ENCODE data around the gene SERPINB2. TPM values are rescaled to one million over a fixed set of nuclear protein-coding genes. Genes with fewer than 3 reads are reported as not detected.

SERPINB2 gene
- polyA plus RNA-seq, 1 donor (not counting 4 experiments of a cell fraction or from before 2014, with no cell fraction given), result 733 TPM

DNA sequence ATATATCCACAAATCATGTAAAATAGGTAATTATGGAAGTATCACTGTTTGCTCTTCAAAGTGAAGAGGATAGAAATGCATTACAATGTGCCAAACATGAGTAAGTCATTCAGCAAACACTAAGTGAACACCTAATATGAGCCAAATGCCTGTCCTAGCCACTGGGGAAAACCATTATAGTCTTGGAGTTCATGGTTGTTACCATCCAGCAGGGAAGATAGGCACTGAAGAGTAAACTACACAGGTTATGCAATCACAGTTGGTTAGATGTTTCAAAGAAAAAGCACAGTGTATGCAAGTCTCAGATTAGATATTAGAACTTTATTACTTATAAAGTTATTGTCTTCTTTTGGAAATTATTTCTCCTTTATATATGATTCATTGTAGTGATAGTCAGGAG, 3.9 kb upstream of the SERPINB2 start:
- Histone ChIP-seq H3K4me2 (ENCODE audit: control insufficient read depth, extremely low read depth, insufficient read depth, low read depth, low read length) (peak overlapping the region; percentile 85), H2AFZ (ENCODE audit: control insufficient read depth, low read length) (no peak overlapping the region), H3K9me1 (ENCODE audit: control insufficient read depth, extremely low read depth, insufficient read depth, low read length) (no peaks in the 10 kb centered on the region), H3K9ac (ENCODE audit: control insufficient read depth, extremely low read depth, insufficient read depth, low read length) (peak overlapping the region; percentile 77), H3K79me2 (ENCODE audit: control insufficient read depth, insufficient read depth, low read length) (peaks cover 7% of the 10 kb centered on the region), H4K20me1 (ENCODE audit: control insufficient read depth, extremely low read depth, insufficient read depth, low read length) (no peaks in the 10 kb centered on the region), H3K9me3 (ENCODE audit: control insufficient read depth, low read depth, low read length) (no peaks in the 10 kb centered on the region), H3K4me1 (ENCODE audit: control insufficient read depth, extremely low read depth, insufficient read depth, low read length) (peaks cover 79% of the 10 kb centered on the region), H3K36me3 (ENCODE audit: control insufficient read depth in 2 of 2, extremely low read depth in 1 of 2, insufficient read depth in 2 of 2, low read length in 2 of 2) (no peaks in the 10 kb centered on the region), H3K27me3 (ENCODE audit: control insufficient read depth, extremely low read depth, insufficient read depth, low read length) (no peaks in the 10 kb centered on the region), H3K4me3 (ENCODE audit: control insufficient read depth in 2 of 3, extremely low read depth in 1 of 3, insufficient read depth in 2 of 3, low read depth in 1 of 3, low read length in 3 of 3) (no peak overlapping the region), H3K27ac (ENCODE audit: control insufficient read depth, insufficient read depth, low read length) (peak overlapping the region; percentile 98)
- dilution Hi-C loops (cut with MboI; ENCODE audit: extremely low pct_ligation_motif_present, low sequenced_read_pairs), result no loop called here
- DNase-seq (ENCODE audit: low read depth, low spot score), result no peak
- FAIRE-seq, result peak; percentile 77
- TF ChIP-seq, protein P1, sequence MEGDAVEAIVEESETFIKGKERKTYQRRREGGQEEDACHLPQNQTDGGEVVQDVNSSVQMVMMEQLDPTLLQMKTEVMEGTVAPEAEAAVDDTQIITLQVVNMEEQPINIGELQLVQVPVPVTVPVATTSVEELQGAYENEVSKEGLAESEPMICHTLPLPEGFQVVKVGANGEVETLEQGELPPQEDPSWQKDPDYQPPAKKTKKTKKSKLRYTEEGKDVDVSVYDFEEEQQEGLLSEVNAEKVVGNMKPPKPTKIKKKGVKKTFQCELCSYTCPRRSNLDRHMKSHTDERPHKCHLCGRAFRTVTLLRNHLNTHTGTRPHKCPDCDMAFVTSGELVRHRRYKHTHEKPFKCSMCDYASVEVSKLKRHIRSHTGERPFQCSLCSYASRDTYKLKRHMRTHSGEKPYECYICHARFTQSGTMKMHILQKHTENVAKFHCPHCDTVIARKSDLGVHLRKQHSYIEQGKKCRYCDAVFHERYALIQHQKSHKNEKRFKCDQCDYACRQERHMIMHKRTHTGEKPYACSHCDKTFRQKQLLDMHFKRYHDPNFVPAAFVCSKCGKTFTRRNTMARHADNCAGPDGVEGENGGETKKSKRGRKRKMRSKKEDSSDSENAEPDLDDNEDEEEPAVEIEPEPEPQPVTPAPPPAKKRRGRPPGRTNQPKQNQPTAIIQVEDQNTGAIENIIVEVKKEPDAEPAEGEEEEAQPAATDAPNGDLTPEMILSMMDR (optimal IDR thresholded peaks at IDR 0.05 in 1 of 3, IDR thresholded peaks at IDR 0.05 in 1 of 3, conservative IDR thresholded peaks at IDR 0.05 in 1 of 3; ENCODE audit: extremely low read depth in 1 of 3, insufficient read depth in 2 of 3, low read length in 3 of 3), result no peak
- TF ChIP-seq EZH2 (IDR thresholded peaks at IDR 0.05; ENCODE audit: low read length), result no peak

DNA sequence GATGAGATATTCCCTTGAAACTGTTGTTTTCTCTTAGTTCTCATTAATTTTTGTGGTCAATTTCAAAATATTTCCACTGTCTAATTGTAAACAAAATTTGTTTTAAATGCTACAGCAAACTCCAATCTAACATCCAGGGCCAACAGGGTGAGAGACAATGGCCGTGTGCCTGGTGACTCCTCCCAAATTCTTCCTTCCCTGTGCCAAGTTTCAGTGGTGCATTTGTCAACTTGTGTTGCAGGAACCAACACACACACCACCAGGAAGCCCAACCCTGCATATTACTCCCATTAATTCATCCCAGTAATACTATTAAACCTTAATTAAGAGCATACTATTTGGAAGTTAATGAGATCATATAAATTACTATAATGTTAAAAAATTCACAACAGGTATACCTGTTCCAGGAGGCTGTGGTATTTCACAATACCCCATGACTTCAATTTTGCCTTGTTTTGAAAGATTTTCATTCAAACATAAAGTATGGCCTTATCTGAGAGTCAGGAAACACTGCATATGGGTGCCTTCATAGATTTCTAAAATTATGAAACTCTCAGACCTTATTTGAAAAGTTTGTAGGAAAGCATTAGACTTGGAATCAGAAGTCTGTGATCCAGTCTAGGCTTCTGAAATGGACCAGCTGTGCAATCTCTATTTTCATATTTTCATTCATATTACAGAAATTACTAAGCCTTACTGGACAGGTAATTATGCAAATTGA, 1.1 kb downstream of the SERPINB2 start:
- H3K9me1 ChIP-seq (ENCODE audit: control insufficient read depth, extremely low read depth, insufficient read depth, low read length), result no peaks in the 10 kb centered on the region
- H3K4me2 ChIP-seq (ENCODE audit: control insufficient read depth, extremely low read depth, insufficient read depth, low read depth, low read length), result peak overlapping the region; percentile 75
- H3K79me2 ChIP-seq (ENCODE audit: control insufficient read depth, insufficient read depth, low read length), result peaks cover 25% of the 10 kb centered on the region
- no peak for TF ChIP-seq EZH2 (IDR thresholded peaks at IDR 0.05; ENCODE audit: low read length)
- TF ChIP-seq, protein P1 (optimal IDR thresholded peaks at IDR 0.05 in 1 of 3, IDR thresholded peaks at IDR 0.05 in 1 of 3, conservative IDR thresholded peaks at IDR 0.05 in 1 of 3; ENCODE audit: extremely low read depth in 1 of 3, insufficient read depth in 2 of 3, low read length in 3 of 3), result no peak
- peak overlapping the region; percentile 84 for H3K9ac ChIP-seq (ENCODE audit: control insufficient read depth, extremely low read depth, insufficient read depth, low read length)
- no peaks in the 10 kb centered on the region for H3K9me3 ChIP-seq (ENCODE audit: control insufficient read depth, low read depth, low read length)
- peak overlapping the region; percentile 47 to 78 (median 78) for H3K4me3 ChIP-seq (ENCODE audit: control insufficient read depth in 2 of 3, extremely low read depth in 1 of 3, insufficient read depth in 2 of 3, low read depth in 1 of 3, low read length in 3 of 3)
- DNase-seq (ENCODE audit: low read depth, low spot score), result no peak
- H3K4me1 ChIP-seq (ENCODE audit: control insufficient read depth, extremely low read depth, insufficient read depth, low read length), result peaks cover 48% of the 10 kb centered on the region
- FAIRE-seq, result peak; percentile 94
- H3K27ac ChIP-seq (ENCODE audit: control insufficient read depth, insufficient read depth, low read length), result peak overlapping the region; percentile 88
- no peaks in the 10 kb centered on the region for H4K20me1 ChIP-seq (ENCODE audit: control insufficient read depth, extremely low read depth, insufficient read depth, low read length)
- H3K27me3 ChIP-seq (ENCODE audit: control insufficient read depth, extremely low read depth, insufficient read depth, low read length), result no peaks in the 10 kb centered on the region
- H2AFZ ChIP-seq (ENCODE audit: control insufficient read depth, low read length), result no peak overlapping the region
- H3K36me3 ChIP-seq (ENCODE audit: control insufficient read depth in 2 of 2, extremely low read depth in 1 of 2, insufficient read depth in 2 of 2, low read length in 2 of 2), result peaks cover 17 to 27% of the 10 kb centered on the region in 2 experiments
- dilution Hi-C loops (cut with MboI; ENCODE audit: extremely low pct_ligation_motif_present, low sequenced_read_pairs), result no loop called here
